GM12878 (cell line): ENCODE results near the gene SCMH1. TPM values are rescaled to one million over a fixed set of nuclear protein-coding genes. Genes with fewer than 3 reads are reported as not detected.

Source experiments
- ATAC-seq: fragments of 200-7000 bp; cut with Tn5 transposase; 3 replicates; pipeline ENCODE4 v1.9.1; 2020; ENCODE audit warnings: mild to moderate bottlenecking, moderate library complexity
- BruUV-seq: library from RNA; stranded (reverse); fragments of 400-500 nt; replicated peaks from 2 replicates; lab custom pipeline; 2021; lab: Mats Ljungman, UMichigan
- CTCF ChIA-PET: fragments of 300-600 bp; sonication (Branson Sonifier 250); formaldehyde crosslinking; extraction: SDS; loops from one replicate; lab custom pipeline; 2021; ENCODE audit warnings: inconsistent platforms; lab: Yijun Ruan, JAX
- POLR2A ChIA-PET: fragments of 350-600 bp; formaldehyde crosslinking; extraction: SDS; loops from one replicate; lab custom pipeline; 2021; ENCODE audit warnings: inconsistent platforms; lab: Charles Lee
- RAD21 ChIA-PET: fragments of 300-600 bp; sonication (Branson Sonifier 250); formaldehyde crosslinking; loops from one replicate; lab custom pipeline; 2023; ENCODE audit warnings: antibody characterized with exemption; ENCODE audit not compliant: unreplicated experiment; lab: Charles Lee
- SMC1A ChIA-PET: fragments of 300-600 bp; sonication (Branson Sonifier 250); formaldehyde crosslinking; loops from one replicate; lab custom pipeline; 2023; ENCODE audit not compliant: unreplicated experiment, uncharacterized antibody; lab: Charles Lee
- DNase-seq: peaks from one replicate; pipeline ENCODE4 v3.0.0-alpha.2; 2011; ENCODE audit warnings: low read depth, low spot score
- FAIRE-seq: peaks from 3 replicates; lab custom pipeline; 2011; peaks lifted over from hg19 to GRCh38; lab: Jason Lieb, UNC
- H2AFZ ChIP-seq: 2 replicates; pipeline ENCODE4 v1.6.0; 2011; ENCODE audit warnings: low read depth, low read length, control low read depth; ENCODE audit not compliant: control insufficient read depth
- H3K27ac ChIP-seq: 2 replicates; pipeline ENCODE4 v1.5.1; 2011; ENCODE audit warnings: control low read depth; ENCODE audit not compliant: control insufficient read depth, insufficient read depth
- H3K27me3 ChIP-seq, 2 experiments: replicated peaks in 1 of 2; 2 replicates each; pipeline versions ENCODE4 v1.6.0 to v1.6.1; 2011; ENCODE audit warnings: low read length in 1 of 2; ENCODE audit not compliant: control insufficient read depth in 2 of 2, insufficient read depth in 2 of 2
- H3K36me3 ChIP-seq, 2 experiments: 2 replicates each; pipeline ENCODE4 v1.5.1; 2011; ENCODE audit warnings: low read length in 1 of 2; ENCODE audit not compliant: control insufficient read depth in 2 of 2, insufficient read depth in 2 of 2
- H3K4me1 ChIP-seq: 2 replicates; pipeline ENCODE4 v1.6.1; 2011; ENCODE audit warnings: mild to moderate bottlenecking, low read length, moderate library complexity, mixed read lengths; ENCODE audit not compliant: control insufficient read depth, insufficient read depth
- H3K4me2 ChIP-seq: 2 replicates; pipeline ENCODE4 v1.6.0; 2011; ENCODE audit warnings: control low read depth; ENCODE audit not compliant: control insufficient read depth, insufficient read depth
- H3K4me3 ChIP-seq: fragments of 200-600 bp; sonication (generic); 2 replicates; pipeline ENCODE4 v1.5.1; 2016
- H3K79me2 ChIP-seq: 2 replicates; pipeline ENCODE4 v1.6.0; 2011; ENCODE audit warnings: low read length; ENCODE audit not compliant: control insufficient read depth, insufficient read depth
- H3K9ac ChIP-seq: 2 replicates; pipeline ENCODE4 v1.8.0; 2011; ENCODE audit warnings: low read length, control low read depth, mixed read lengths; ENCODE audit not compliant: control insufficient read depth, insufficient read depth
- H3K9me3 ChIP-seq: replicated peaks from 3 replicates; pipeline ENCODE4 v1.5.1; 2011; ENCODE audit warnings: mild to moderate bottlenecking, low read length; ENCODE audit not compliant: control insufficient read depth, insufficient read depth
- H4K20me1 ChIP-seq: 2 replicates; pipeline ENCODE4 v1.6.0; 2011; ENCODE audit not compliant: control insufficient read depth, insufficient read depth
- ATF2 ChIP-seq: IDR thresholded peaks from 2 replicates; pipeline ENCODE4 v1.6.1; 2012; ENCODE audit warnings: low read length, inconsistent platforms
- CUX1 ChIP-seq: IDR thresholded peaks from 2 replicates; pipeline ENCODE4 v1.6.1; 2012; ENCODE audit warnings: improper control_type of control experiment, low read depth, low read length; ENCODE audit not compliant: insufficient replicate concordance
- EZH2 ChIP-seq: IDR thresholded peaks from 2 replicates; pipeline ENCODE4 v1.6.1; 2012; ENCODE audit warnings: low read depth, mild to moderate bottlenecking, control low read depth, inconsistent platforms, low read length, borderline replicate concordance; ENCODE audit not compliant: control insufficient read depth
- FOXM1 ChIP-seq: IDR thresholded peaks from 2 replicates; pipeline ENCODE4 v1.6.1; 2012; ENCODE audit warnings: low read depth, mild to moderate bottlenecking, inconsistent platforms, low read length, moderate library complexity
- IKZF2 ChIP-seq, 2 experiments: fragments of 450-650 bp; IDR thresholded peaks; 2 replicates each; pipeline ENCODE4 v1.6.1; 2017; ENCODE audit warnings: mild to moderate bottlenecking in 2 of 2, moderate library complexity in 2 of 2
- MEF2B ChIP-seq: fragments of 450-650 bp; IDR thresholded peaks from 2 replicates; pipeline ENCODE4 v1.6.1; 2018; ENCODE audit warnings: mild to moderate bottlenecking, moderate library complexity; ENCODE audit not compliant: partially characterized antibody, poor library complexity, severe bottlenecking
- MTA3 ChIP-seq: IDR thresholded peaks from 2 replicates; pipeline ENCODE4 v1.6.1; 2012; ENCODE audit warnings: low read length, inconsistent platforms, borderline replicate concordance
- POLR2AphosphoS2 ChIP-seq: IDR thresholded peaks from 2 replicates; pipeline ENCODE4 v1.6.1; 2011; ENCODE audit warnings: low read depth, mild to moderate bottlenecking, low read length, improper control_type of control experiment, moderate library complexity
- SMAD1 ChIP-seq: fragments of 450-650 bp; IDR thresholded peaks from 2 replicates; pipeline ENCODE4 v1.6.1; 2018; ENCODE audit warnings: mild to moderate bottlenecking, low read depth; ENCODE audit not compliant: partially characterized antibody
- SPI1 ChIP-seq: IDR thresholded peaks from 2 replicates; pipeline ENCODE4 v1.6.1; 2011; ENCODE audit warnings: low read depth, mild to moderate bottlenecking, low read length, moderate library complexity, borderline replicate concordance; ENCODE audit not compliant: insufficient read depth
- STAT3 ChIP-seq: IDR thresholded peaks from 2 replicates; pipeline ENCODE4 v1.6.1; 2011; ENCODE audit warnings: low read depth, low read length, improper control_type of control experiment
- WGBS: methylation state at CpG from one replicate; pipeline ENCODE4 v1.1.6; 2016; ENCODE audit warnings: low lambda C conversion rate; ENCODE audit not compliant: insufficient replicate concordance, insufficient coverage; ENCODE audit errors: missing lambda C conversion rate; 5-methylcytosine and 5-hydroxymethylcytosine counted together
- in situ Hi-C: fragments of 300-500 bp; cut with MboI; formaldehyde crosslinking; loops from 9 replicates; pipeline ENCODE4 v1.14.3; 2018; ENCODE audit warnings: mixed read lengths
- intact Hi-C: fragments of 100-400 bp; cut with micrococcal nuclease; formaldehyde crosslinking; loops from one replicate; pipeline ENCODE4 v1.14.2; 2022; ENCODE audit not compliant: unreplicated experiment
- polyA plus RNA-seq, 11 experiments: library from polyadenylated mRNA; depleted of rRNA in 4 of 11; unstranded in 6 of 11; stranded (reverse) in 5 of 11; fragments of >200 nt; fragmentation: Nextera tagmentation in 4 of 11; fragmentation: Illumina TruSeq in 1 of 11; extraction: Ambion mirVana in 4 of 11; extraction: Trizol in 1 of 11; gene quantifications; 1 replicate in 1 of 11; 2 replicates in 10 of 11; pipeline versions ENCODE4 v1.2.1 to v1.2.3, GENCODE V29; 2011 to 2016; ENCODE audit warnings: inconsistent platforms in 2 of 11, missing spikeins in 2 of 11, low read depth in 1 of 11
- total RNA-seq, 4 experiments: library from RNA; depleted of rRNA in 3 of 4; stranded (reverse); fragments of >200 nt in 3 of 4; fragmentation: Illumina TruSeq in 1 of 4; extraction: Trizol in 1 of 4; gene quantifications; 2 replicates each; pipeline versions ENCODE4 v1.2.1 to v1.2.3, GENCODE V29; 2013 to 2021

SCMH1 gene
- total and polyA plus RNA-seq, 10 of the 15 experiments (the other 5 are each of a cell fraction or from before 2014, with no cell fraction given) = 7.5 to 44.1 (median 27.8) TPM

DNA sequence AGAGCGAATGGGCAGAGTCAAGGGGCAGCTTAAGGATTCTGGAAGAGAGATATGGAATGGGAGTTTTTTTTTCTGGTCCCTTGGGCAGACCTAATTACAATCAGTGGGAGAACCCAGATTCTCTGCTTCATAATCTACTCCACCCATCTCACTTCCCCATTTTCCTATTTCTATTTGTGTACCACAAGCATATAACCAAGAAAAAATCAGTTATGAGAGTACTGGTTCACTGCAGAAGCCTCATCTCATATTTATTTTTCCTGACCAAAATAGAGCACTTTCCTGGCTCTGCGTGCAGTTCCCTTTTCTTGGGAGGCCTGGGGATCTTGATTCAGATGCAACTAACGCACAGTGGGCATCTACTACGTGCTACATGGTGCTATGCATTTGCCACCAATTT lies 138.3 kb downstream of the SCMH1 start:
- TF ChIP-seq SPI1 = peak; percentile 61; the same call in 1 of the 2 replicates
- TF ChIP-seq SMAD1 = no peak
- TF ChIP-seq ATF2 = no peak
- no peak for TF ChIP-seq MEF2B
- peak; percentile 21 to 23; a peak in 1 of 4 replicates for TF ChIP-seq IKZF2 (IDR thresholded peaks at IDR 0.05)
- ChIA-PET SMC1A (interaction anchor here (0.6 kb wide), 1 partner anchor 27 kb away, joined by 3 read pairs; no protein-coding TSS in a partner anchor), CTCF (interaction anchor here (2.3 kb wide), 1 partner anchor 12 kb away, joined by 10 read pairs; no protein-coding TSS in a partner anchor), POLR2A (no interaction called here), RAD21 (no interaction called here)
- Histone ChIP-seq H3K27ac (0 out of 2 replicates have a peak overlapping the region, but pooled peaks have one; percentile 4), H3K4me1 (peaks cover 4% of the 10 kb centered on the region), H2AFZ (no peak overlapping the region), H4K20me1 (no peaks in the 10 kb centered on the region), H3K79me2 (no peaks in the 10 kb centered on the region), H3K27me3 (no peaks in the 10 kb centered on the region), H3K9me3 (no peaks in the 10 kb centered on the region), H3K4me3 (no peak overlapping the region), H3K4me2 (no peak overlapping the region), H3K9ac (no peak overlapping the region), H3K36me3 (peaks cover 0 to 3% of the 10 kb centered on the region in 2 experiments; a peak in 2 of 4 replicates)
- BruUV-seq = no TSS peak
- in situ Hi-C loops = no loop called here
- intact Hi-C loops = no loop called here
- ATAC-seq = no peak
- no peak for DNase-seq
- no peak for FAIRE-seq
- 79% methylated on average over 4 of the region's 4 CpGs for WGBS

- WGBS = 56% methylated on average over 1 of the region's 1 CpG
- TF ChIP-seq FOXM1 (no peak), MTA3 (no peak), STAT3 (no peak), EZH2 (no peak), POLR2AphosphoS2 (no peak), CUX1 (no peak)
These were observed 139.5 kb downstream of the SCMH1 start for GRCh38 chr1:41102653-41103052.

More at GRCh38 chr1:41102653-41103052, 139.5 kb downstream of the SCMH1 start:
- peaks cover 4% of the 10 kb centered on the region for H3K4me1 ChIP-seq
- no peak overlapping the region for H3K4me3 ChIP-seq
- ATAC-seq (no peak), DNase-seq (no peak), FAIRE-seq (no peak)
- no peak overlapping the region for H2AFZ ChIP-seq
- H3K9ac ChIP-seq = no peak overlapping the region
- no peaks in the 10 kb centered on the region for H3K9me3 ChIP-seq
- ChIA-PET POLR2A (no interaction called here), SMC1A (no interaction called here), CTCF (interaction anchor here (1.0 to 1.6 kb wide), 2 partner anchors 14 to 77 kb away, joined by 3 to 5 read pairs; no protein-coding TSS in a partner anchor), RAD21 (no interaction called here)
- no peaks in the 10 kb centered on the region for H3K79me2 ChIP-seq
- intact Hi-C loops (no loop called here), in situ Hi-C loops (no loop called here)
- no peak overlapping the region for H3K4me2 ChIP-seq
- H3K27me3 ChIP-seq = no peaks in the 10 kb centered on the region
- H3K36me3 ChIP-seq = no peaks in the 10 kb centered on the region; a peak in 1 of 4 replicates
- BruUV-seq = no TSS peak
- H3K27ac ChIP-seq = no peak overlapping the region
- no peaks in the 10 kb centered on the region for H4K20me1 ChIP-seq
